Measurements from ENCODE around the gene RNF220. TPM values are rescaled to one million over a fixed set of nuclear protein-coding genes. Genes with fewer than 3 reads are reported as not detected.

The RNF220 gene
- total and polyA plus RNA-seq, 2 donors from 2014 or later: 66.9 to 69.0 TPM

GRCh38 chr1:44655609-44656008, 250.6 kb downstream of the RNF220 start:
- peaks cover 0 to 3% (median 0%) of the 10 kb centered on the region in 3 donors for H3K4me1 ChIP-seq (ENCODE audit: control insufficient read depth in 2 of 3, insufficient read depth in 2 of 3, low read depth in 1 of 3, low read length in 3 of 3)
- H3K9me3 ChIP-seq (ENCODE audit: control insufficient read depth in 2 of 3, insufficient read depth in 1 of 3, low read length in 3 of 3): no peaks in the 10 kb centered on the region
- no peak overlapping the region for H3K4me3 ChIP-seq (ENCODE audit: low read length in 3 of 3)
- DNase-seq (no peak), FAIRE-seq (no peak)
- intact Hi-C loops (cut with DNase I): no loop called here
- H3K9ac ChIP-seq (ENCODE audit: low read length in 3 of 3): no peak overlapping the region
- TF ChIP-seq, protein P1, sequence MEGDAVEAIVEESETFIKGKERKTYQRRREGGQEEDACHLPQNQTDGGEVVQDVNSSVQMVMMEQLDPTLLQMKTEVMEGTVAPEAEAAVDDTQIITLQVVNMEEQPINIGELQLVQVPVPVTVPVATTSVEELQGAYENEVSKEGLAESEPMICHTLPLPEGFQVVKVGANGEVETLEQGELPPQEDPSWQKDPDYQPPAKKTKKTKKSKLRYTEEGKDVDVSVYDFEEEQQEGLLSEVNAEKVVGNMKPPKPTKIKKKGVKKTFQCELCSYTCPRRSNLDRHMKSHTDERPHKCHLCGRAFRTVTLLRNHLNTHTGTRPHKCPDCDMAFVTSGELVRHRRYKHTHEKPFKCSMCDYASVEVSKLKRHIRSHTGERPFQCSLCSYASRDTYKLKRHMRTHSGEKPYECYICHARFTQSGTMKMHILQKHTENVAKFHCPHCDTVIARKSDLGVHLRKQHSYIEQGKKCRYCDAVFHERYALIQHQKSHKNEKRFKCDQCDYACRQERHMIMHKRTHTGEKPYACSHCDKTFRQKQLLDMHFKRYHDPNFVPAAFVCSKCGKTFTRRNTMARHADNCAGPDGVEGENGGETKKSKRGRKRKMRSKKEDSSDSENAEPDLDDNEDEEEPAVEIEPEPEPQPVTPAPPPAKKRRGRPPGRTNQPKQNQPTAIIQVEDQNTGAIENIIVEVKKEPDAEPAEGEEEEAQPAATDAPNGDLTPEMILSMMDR (IDR thresholded peaks at IDR 0.05; ENCODE audit: borderline replicate concordance, extremely low read depth, insufficient read depth): peak; percentile 57
- no peak overlapping the region for H3K27ac ChIP-seq (ENCODE audit: low read depth in 2 of 2, low read length in 2 of 2)
- peaks cover 2 to 16% (median 10%) of the 10 kb centered on the region in 3 donors for H3K36me3 ChIP-seq (ENCODE audit: control insufficient read depth in 2 of 3, insufficient read depth in 3 of 3, low read length in 3 of 3)
- no peaks in the 10 kb centered on the region for H3K27me3 ChIP-seq (ENCODE audit: control insufficient read depth, insufficient read depth, low read length)

- DNase-seq: no peak
- intact Hi-C loops (cut with DNase I): no loop called here
Measured at GRCh38 chr1:44659566-44659965, 254.5 kb downstream of the RNF220 start.

GRCh38 chr1:44660176-44660575, 255.1 kb downstream of the RNF220 start:
- FAIRE-seq: no peak
- DNase-seq: peak in 2 of 5 donors; percentile 34 to 91
- Histone ChIP-seq H3K9me3 (ENCODE audit: control insufficient read depth in 2 of 3, insufficient read depth in 1 of 3, low read length in 3 of 3) (no peaks in the 10 kb centered on the region), H3K4me3 (ENCODE audit: low read length in 3 of 3) (no peak overlapping the region), H3K36me3 (ENCODE audit: control insufficient read depth in 2 of 3, insufficient read depth in 3 of 3, low read length in 3 of 3) (peaks cover 0 to 8% (median 3%) of the 10 kb centered on the region in 3 donors), H3K27ac (ENCODE audit: low read depth in 2 of 2, low read length in 2 of 2) (peak overlapping the region; percentile 2 to 74), H3K4me1 (ENCODE audit: control insufficient read depth in 2 of 3, insufficient read depth in 2 of 3, low read depth in 1 of 3, low read length in 3 of 3) (peaks cover 0 to 10% (median 2%) of the 10 kb centered on the region in 3 donors), H3K9ac (ENCODE audit: low read length in 3 of 3) (peak overlapping the region in 1 of 3 donors; percentile 67), H3K27me3 (ENCODE audit: control insufficient read depth, insufficient read depth, low read length) (no peaks in the 10 kb centered on the region)
- TF ChIP-seq, protein P1 (IDR thresholded peaks at IDR 0.05; ENCODE audit: borderline replicate concordance, extremely low read depth, insufficient read depth): no peak
- intact Hi-C loops (cut with DNase I): no loop called here

More at GRCh38 chr1:44659566-44659965, 254.5 kb downstream of the RNF220 start:
- H3K9me3 ChIP-seq (ENCODE audit: control insufficient read depth in 2 of 3, insufficient read depth in 1 of 3, low read length in 3 of 3): no peaks in the 10 kb centered on the region
- H3K27ac ChIP-seq (ENCODE audit: low read depth in 2 of 2, low read length in 2 of 2): peak overlapping the region in 1 of 2 donors; percentile 43
- H3K27me3 ChIP-seq (ENCODE audit: control insufficient read depth, insufficient read depth, low read length): no peaks in the 10 kb centered on the region
- no peak overlapping the region for H3K4me3 ChIP-seq (ENCODE audit: low read length in 3 of 3)
- H3K9ac ChIP-seq (ENCODE audit: low read length in 3 of 3): peak overlapping the region in 1 of 3 donors; percentile 67
- peaks cover 0 to 10% (median 2%) of the 10 kb centered on the region in 3 donors for H3K4me1 ChIP-seq (ENCODE audit: control insufficient read depth in 2 of 3, insufficient read depth in 2 of 3, low read depth in 1 of 3, low read length in 3 of 3)
- peaks cover 0 to 10% (median 3%) of the 10 kb centered on the region in 3 donors for H3K36me3 ChIP-seq (ENCODE audit: control insufficient read depth in 2 of 3, insufficient read depth in 3 of 3, low read length in 3 of 3)
- TF ChIP-seq, protein P1 (IDR thresholded peaks at IDR 0.05; ENCODE audit: borderline replicate concordance, extremely low read depth, insufficient read depth): no peak
- no peak for FAIRE-seq

Data from kidney (tissue), 14 donors.